Inflammatory macrophage treated with lipopolysaccharide for 1 hour (primary cell): ENCODE data around the gene HPS1.

Experiments
- DNase-seq, 2 donors: peaks; one replicate each; pipeline ENCODE4 v3.0.0-alpha.2; 2020 to 2022

The HPS1 gene

DNA sequence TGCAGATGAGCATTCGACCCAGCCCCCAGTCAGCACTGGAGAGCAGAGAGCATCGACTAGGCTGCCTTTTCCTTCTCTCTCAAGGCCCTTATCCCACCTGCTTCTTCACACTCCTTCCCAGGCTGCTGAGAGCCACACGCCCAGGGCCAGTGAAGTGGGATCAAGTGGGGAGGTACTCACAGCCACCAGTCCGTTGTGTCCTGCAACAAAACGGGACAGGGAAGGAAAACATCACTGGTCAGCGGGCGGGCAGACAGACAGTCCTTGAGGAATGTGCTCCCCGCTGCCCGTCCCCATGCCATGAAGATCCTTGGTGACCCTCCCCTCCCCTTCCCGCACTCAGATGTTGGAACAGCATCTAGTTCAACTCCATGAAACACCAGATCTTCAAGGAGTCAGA is 36.0 kb downstream of the HPS1 start:
- no peak for DNase-seq

DNA sequence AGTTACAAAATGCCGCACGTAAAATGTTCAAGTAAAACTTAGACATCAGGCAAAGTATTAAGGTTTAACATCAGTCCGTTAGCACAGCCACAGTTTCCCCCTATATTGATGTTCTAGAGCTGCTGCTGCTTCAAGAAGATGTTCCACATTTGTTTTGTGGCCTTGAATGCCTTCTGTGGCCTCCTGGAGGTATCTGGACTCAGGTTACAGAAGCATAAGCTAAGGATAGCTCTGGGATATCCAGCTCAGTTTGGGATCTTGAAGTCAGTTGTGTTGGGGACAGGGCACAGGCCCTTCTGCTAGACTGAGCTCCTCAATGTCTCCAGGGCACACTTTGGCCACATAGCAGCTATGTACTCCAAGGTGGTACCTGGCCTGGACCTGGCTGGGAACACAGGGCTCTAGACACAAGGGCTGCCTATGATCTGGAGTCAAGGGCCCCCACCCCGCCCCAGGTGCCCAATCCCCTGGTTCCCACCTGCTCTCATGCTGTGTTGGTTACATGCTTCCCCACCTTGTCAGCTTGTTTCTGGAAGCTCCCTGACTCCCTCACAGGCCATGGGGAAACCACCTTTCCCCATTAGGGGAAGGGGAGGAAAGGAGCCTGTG is 36.5 kb downstream of the HPS1 start:
- no peak for DNase-seq

DNA sequence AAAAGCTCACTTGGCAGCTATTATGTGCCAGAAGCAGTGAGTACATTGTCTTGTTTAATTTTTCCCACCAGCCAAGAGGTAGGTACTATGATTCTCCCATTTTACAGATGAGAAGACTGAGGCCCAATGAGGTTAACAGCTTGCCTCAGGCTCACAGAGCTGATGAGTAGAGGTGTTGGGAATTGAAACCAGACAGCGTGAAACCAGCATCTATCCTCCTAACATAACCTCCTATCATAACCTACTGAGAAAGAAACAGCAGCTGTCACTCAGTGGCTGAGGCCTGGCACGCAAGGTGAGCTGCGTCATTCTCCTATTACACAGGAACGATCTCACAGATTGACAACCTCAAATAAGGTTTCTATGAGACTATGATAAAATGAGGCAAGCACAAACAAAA is 37.9 kb downstream of the HPS1 start:
- no peak for DNase-seq

DNA sequence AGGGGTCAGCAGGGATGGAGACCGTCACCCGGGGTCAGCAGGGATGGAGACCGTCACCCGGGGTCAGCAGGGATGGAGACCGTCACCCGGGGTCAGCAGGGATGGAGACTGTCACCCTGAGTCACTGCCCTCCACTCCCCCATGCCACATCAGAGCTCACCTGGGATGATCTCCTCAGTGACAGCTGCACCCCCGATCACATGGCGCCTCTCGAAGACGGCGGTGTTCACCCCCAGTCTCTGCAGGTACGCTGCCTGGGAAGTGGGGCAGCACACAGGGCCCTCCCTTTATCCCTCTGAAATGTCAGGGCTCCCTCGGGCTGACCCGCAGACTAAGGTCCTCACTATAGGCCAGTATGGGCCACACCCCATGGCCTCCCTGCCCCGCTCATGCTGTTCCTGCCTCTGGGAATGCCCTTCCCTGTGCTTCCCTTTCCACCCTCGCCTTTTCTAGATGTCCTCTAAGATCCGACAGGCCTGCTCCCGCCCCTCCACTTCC is 38.9 kb downstream of the HPS1 start:
- DNase-seq = no peak

DNA sequence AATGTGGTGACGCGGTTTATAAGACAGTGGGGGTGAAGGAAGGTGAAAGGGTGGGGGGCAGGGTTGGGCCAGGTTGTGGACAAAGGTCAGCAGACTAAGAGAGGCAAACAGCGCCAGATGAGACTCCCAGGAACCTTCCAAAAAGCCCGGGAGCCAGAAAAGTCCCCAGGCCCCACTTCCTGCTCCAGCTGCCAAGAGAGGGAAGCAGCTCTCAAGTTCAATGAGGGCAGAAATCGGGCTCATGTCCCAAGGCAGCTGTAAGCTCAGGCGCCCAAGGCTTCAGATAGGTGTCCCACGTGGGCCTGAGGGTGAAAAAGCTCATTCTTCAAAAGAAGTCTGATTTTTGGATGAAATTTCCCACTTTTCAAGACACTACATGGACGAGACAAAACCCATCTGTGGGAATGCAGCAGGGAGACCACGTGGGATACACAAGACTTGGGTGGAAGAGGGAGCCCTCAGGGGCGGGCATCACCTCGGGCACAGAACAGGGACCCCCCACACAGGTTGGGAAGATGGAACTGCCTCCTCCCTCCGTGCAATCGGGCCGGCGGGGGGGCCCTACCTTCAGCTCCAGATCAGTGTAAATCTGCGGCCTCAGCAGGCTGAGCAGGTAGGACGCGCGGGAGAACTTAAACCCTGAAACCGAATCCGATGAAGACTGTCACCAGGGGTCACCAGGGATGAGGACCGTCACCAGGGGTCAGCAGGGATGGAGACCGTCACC is 39.6 kb downstream of the HPS1 start:
- no peak for DNase-seq

DNA sequence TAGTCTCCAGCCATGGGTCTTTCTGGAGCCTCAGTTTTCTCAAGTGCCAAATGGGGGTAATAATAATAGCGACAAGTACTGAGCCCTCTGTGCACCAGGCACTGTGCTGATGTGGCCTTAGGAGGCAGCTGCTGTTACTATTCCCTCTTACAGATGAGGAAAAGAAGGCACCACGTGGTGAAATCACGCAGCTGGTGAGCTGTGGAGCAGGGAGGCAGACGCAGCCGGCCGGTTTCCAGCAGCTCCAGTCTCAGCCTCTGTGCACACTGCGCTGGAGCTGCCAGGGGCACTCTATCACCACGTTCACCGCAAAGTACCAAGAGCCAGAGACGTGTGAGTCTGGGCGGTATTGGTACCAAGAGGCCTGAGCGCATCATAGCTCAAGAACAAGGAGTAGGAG is 41.3 kb downstream of the HPS1 start:
- no peak for DNase-seq

DNA sequence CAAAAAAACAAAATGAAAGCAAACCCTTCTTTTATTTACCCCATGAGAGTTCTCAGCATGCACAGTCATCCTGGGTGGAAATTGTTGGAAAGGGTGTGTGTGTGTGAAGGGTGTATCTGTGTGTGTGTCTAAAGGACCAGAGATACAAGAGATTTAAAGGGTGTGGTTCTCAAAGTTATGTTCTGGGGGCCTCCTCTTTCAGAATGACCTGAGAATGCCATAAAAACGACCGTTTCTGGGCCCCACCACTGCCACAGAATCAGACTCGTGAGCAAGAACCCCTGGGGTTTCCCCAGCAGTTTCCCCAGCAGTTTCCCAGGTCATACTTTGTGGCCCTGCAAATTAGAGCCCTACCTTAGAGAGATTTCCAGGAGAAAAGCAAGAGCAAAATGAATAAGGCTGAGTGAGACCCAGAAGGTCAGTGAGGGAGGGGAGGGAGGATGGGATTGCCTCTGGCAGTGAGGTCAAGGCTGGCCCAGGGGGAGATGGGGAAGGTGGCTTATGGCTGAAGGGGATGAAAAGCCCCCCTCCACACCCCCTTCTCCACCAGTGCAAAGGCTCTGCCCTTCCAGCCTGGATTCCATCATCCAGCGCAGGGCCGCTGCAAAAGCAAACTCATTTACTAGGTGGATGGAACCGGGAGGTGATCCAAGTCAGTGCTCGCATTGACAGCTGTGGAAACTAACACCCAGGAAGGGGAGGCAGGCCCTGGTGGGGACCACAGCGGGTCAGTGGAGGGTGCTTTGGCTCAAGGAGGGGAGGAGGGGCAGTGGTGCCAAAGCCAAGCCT is 42.0 kb downstream of the HPS1 start:
- DNase-seq = no peak

DNA sequence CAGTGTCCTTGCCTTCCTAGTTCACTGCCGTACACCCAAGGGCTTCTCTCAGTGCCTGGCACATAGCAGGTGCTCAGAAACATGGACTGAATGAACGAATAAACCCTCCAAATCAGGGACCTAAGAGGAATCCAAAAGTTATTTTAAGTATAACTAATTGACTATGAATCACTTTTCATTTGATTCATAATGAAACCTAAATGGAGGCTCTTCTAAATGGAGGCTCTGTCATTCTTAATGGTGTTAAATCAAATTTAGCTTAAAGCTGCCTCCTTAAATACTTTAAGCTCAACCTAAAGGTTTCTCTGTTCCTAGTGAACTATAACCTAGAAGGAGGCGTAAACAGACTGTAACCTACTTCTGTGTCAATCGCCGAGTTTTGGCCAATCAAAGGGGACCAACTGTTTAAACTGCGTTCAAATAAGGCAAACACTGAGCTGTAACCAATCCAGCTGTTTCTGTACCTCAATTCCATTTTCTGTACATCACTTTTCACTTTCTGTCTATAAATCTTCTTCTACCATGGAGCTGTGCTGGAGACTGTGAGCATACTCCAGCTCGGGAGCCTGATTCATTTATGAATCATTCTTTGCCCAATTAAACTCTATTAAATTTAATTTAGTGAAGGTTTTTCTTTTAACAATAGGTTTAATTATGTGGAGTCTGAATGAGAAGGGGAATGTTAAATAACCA is 42.8 kb downstream of the HPS1 start:
- no peak for DNase-seq

DNA sequence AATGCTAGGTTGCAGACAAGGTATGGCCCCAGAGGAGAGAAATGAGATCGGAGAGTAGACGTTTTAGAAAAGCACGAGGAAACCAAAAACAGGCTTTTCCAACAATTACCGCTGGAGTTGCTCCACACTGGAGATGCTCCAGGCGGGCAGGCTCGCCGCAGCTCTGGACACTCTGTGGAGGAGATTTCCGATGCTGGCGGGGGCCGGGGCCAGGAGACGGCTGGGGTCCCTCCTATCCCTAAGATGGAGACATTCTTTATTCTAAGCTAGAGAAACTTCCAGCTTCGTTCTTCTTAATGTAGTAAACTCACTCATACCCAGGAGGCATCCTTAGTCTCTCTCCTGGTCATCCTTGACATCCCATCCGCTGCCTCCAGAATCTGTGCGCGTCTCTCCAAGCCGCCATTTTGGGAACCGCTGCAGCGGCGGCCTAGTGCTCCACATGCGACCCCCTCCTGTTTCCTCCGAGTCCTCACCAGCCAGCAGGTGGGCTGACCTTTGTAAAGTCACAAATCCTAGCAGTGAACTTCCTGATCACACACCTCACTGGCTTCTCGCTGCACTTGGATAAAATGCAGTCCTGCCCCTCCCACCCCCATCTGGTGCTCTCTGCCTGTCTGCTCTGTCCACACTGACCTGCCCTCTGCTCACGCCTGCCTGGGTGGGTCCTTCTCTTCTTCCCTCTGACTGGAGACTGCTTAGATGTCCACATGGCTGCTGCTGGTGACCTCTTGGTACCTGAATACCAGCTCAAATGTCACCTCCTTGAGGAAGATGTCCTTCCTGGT is 43.6 kb downstream of the HPS1 start:
- no peak for DNase-seq

DNA sequence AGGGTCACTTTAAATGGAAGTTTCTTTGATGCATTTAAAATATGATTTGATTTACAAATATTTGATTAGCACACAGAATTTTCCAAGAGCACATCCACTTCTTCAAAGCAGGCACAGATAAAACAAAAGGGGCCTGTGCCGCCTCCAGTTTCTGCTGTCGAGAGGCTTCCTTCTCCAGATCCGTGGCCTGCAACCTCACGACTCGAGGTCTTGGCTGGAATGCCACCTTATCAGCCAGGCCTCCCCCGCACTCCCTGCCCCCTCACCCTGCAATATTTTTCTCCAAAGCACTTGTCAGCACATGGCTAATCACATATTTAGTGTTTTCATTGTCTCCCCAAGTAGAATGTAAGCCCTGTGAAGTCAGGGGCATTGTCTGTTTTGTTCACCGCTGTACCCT is 44.3 kb downstream of the HPS1 start:
- DNase-seq = no peak

DNA sequence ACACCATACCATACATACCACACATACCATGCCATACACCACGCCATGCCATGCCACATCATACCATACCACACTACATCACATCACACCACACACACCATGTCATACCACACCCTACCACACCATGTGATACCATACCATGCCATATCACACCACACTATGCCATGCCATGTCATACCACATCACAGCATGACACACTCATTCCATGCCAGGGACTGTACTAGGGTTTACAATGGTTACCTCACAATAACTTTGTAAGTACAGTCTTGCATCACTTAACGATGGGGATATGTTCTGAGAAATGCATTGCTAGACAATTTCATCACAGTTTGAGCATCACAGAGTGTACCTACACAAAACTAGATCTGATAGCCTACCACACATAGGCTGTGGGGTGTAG is 46.3 kb downstream of the HPS1 start:
- peak; percentile 42 to 44 for DNase-seq

DNA sequence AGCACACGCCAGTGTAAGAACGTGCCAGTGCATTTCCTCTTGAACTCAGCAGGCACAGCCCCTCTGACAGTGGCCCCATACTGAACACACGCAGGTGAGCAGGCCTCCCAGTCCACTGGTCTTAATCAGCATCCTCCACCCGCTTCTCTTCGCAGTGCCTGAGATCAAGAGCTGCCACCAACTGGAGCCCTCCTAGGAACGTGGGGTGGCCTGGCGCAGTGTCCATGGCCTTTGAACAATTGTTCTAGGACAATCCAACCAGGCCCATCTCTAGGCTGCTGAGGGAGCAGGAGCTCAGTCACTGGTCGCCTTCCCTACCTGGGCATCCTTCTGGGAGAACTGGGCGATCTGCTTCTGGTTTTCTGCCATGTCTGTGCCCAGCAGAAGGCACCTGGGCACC is 47.0 kb downstream of the HPS1 start:
- DNase-seq = no peak

DNA sequence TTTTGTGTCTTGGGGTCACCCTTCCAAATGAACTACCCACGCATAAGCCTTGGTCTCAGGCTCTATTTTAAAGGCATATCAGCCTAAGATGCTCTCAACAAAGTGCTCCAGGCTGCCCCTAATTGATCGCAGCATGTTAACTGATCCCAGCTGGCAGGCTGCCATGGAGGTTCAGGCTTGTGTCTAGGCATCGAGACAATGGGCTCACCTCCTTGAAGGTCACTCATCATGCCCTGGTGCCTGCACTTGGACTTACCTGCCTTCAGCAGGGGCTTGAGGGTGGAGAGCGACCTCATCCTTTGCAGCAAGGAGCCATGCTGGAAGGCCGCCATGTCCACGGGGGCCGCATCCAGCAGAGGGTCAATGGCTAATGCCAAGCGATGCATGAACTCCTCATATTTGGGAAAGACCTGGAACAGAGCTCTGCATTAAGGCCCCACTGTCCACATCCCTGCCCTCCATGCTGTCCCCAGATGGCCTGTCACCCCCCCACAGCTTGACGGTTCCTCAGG is 49.6 kb downstream of the HPS1 start:
- no peak for DNase-seq

DNA sequence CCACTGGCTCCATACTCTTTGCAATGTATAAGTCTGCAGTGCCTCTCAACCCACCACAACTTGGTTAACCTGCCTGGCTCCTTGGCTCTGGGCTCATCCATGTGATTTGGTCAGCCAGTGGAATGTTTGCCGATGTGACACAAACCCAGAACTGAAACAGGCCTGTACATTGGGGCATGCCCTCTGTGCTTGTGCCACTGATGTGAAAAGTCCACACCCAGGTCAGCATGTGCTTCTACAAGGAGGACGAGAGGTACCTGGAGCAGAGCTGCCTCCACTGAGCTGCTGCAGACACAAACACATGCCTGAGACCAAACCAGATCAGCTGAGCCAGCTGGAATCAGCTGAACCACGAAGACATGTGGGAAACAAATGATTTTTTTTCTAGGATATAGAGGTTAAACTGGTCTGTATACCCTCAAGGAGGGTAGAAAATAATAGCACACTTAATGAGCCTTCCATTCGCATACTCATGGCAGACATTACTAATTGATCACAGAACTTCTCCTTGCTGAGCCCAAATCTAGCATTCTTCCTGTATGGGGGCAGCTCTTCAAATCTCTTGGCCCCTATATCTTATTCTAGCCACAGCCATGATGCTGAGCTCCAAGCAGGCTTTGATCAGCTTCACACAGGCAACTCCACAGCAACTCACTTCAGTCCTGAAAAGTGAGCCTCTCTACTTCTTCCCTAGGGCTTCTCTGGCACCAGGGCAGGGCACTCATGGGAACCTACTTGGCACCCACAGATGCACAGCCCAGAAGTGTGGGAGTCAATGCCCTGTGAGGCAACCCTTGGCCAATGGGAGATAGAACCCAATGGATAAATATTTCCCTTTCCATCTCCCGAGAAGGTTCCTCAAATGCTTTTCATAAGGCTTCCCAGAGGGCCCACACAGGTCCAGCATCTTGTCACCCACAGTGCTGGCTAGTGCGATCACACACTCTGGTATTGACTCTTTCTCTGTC is 50.4 kb downstream of the HPS1 start:
- DNase-seq = peak; percentile 43 to 71

DNA sequence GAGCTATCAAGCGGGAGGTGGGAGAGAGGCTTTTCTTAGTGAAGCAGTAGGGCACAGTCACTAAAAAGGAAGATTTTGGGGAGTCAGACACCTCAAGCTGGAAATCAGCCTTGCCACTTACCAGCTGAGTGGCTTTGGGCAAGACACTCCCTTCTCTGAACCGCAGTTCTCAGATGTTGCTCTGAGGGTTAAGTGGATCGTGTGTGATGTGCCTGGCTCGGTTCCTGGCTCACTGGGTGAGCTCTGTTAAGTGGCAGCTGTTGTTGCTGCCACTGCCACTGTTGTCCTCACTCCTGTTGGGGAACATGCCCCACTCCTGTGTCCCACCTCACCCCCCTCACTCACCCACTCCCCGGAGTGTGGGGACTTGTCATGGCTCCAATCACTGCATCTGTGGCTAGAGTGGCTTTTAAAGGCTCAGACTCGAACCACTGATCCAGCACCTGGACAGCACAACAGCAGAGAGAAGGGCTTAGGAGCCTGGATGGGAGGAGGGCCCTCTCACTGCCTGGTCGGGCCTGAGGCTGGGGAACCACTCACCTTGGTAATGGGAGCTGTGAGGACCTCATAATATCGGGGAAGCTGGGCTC is 51.8 kb downstream of the HPS1 start:
- no peak for DNase-seq

DNA sequence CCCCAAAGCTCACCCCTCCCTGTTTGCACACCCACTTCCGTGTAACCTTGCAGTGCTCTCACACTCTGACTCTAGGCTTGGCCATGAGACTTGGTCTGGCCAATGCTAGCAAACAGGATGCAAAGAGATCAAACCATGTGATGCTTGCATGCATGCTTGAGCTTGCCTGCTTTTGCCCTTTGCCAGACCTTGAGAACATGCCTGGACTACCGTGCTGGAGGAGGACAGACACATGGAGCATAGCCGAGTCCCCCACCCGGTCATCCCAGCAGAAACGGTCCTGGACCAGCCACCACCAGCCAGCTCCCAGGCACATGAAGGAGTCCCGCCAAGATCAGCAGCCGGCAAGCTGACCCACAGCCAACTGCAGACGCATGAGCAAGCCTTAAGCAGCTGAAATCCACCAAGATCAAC is 55.1 kb downstream of the HPS1 start:
- DNase-seq = no peak

DNA sequence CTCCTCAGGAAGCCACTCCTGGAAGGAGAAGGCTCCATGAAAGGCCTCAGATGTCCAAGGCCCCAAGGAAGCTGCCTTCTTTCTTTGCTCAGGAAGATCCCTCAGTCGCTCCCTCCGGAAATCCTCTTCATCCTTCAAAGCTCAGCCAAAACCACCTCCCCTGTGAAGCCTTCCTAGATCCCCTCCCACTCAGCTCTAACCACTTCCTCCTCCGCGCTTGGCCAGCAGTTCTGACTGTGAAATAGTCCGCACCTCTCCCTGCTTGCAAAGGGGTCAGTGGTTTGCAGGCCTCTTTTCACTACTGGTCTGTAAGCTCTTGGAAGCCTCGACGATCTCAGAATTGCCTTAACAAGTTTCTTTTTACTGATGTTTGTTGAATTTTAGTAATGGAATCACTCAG is 55.7 kb downstream of the HPS1 start:
- peak; percentile 62 to 63 for DNase-seq

DNA sequence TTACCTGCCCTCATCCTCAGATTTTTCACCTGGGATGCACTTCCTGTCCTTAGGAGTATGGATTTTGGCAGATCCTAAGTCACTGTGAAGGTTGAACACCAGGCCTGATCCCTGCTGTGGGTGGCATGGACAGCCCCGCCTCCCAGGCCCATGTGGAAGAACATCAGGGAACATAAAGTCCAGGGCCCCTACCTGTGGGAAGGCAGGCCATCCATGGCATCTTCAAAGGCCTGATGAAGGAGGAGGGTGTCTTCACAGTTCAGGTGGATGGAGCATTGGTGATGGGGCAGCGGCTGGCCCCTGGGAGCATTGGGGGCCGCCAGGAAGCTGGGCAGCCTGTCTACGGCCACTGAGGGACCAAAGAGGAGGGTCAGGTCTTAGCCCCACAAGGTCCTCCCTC is 56.3 kb downstream of the HPS1 start:
- DNase-seq = no peak

DNA sequence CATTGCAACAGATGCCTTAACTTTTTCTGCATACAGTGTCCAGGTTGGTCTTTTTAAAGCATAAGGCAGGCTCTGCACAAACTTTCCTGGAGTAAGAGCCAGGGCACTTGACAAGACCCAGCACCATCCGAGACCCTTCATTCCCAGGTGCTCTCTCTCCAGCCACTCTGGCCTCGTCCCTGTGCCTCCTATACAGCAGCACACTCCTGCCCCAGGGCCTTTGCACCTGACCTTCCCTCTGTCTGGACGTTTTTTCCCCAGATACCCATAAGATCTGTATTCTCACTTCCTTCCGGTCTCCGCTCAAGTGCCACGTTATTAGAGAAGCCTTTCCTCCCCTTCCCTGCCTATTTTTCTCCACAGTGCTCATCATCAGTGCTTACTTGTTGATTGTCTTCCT is 57.3 kb downstream of the HPS1 start:
- no peak for DNase-seq

DNA sequence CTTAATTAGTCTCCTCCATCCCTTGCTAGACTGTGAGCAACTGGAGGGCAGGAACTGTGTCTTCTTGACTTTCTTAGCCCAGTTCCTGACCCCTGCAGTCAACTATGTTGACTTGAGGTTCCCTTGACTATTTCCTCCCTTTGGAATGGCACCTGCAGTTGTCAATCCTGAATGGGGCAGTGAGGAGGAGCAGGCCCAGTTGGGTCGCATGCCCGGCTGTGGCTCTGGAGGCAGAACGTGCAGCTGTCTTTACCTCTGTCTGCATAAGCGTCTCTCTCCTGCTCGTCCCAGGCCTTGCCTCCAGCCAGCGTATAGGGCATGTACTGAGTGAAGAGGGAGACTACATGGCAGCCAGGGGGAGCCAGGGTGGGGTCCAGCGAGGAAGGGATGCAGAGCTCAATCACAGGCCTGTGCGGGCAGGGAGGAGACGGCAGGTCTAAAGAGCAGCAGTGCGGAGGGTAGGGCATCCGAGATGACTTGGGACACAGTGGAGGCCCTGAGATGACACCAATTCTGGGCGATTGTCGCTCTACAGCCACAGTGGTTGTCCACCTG is 58.6 kb downstream of the HPS1 start:
- no peak for DNase-seq
